ENCODE measurements around the gene PSMA5.
"Not testable (repeated sequence)": the region's sequence is repeated elsewhere in the genome, so short reads cannot be mapped to it uniquely, and the experiment has no call there.

PSMA5 gene

GRCh38 chr1:109426281-109427170 is at the start of gene PSMA5:
Gene PSMA5 (minus strand): TSS chr1:109426448. CDS start chr1:109426330, 118 bp downstream.
- peak; percentile 95 to 98 for DNase-seq

GRCh38 chr1:109475261-109475660 is 49.0 kb upstream of the PSMA5 start:
- DNase-seq = no peak

- DNase-seq = no peak
Observed at GRCh38 chr1:109474697-109475096, 48.4 kb upstream of the PSMA5 start.

GRCh38 chr1:109473284-109474057 is 47.2 kb upstream of the PSMA5 start:
- DNase-seq = not testable (repeated sequence)

GRCh38 chr1:109472779-109473178 is 46.5 kb upstream of the PSMA5 start:
- DNase-seq = no peak

- DNase-seq = no peak
Observed at GRCh38 chr1:109470245-109470644, 44.0 kb upstream of the PSMA5 start.

- no peak for DNase-seq
Observed at GRCh38 chr1:109468903-109469302, 42.7 kb upstream of the PSMA5 start.

GRCh38 chr1:109468061-109468460 is 41.8 kb upstream of the PSMA5 start:
- no peak for DNase-seq

GRCh38 chr1:109467301-109467777 is 41.1 kb upstream of the PSMA5 start:
- DNase-seq = no peak

GRCh38 chr1:109466452-109467300 is 40.4 kb upstream of the PSMA5 start, which contains the start of gene SYPL2:
Gene SYPL2 (plus strand): TSS chr1:109466546. CDS start chr1:109466844, 298 bp downstream.
- no peak for DNase-seq

- DNase-seq = no peak
Observed at GRCh38 chr1:109466125-109466451, 39.8 kb upstream of the PSMA5 start.

- DNase-seq = no peak
Observed at GRCh38 chr1:109457819-109458218, 31.6 kb upstream of the PSMA5 start.

GRCh38 chr1:109454497-109455133 is 28.4 kb upstream of the PSMA5 start:
- DNase-seq = no peak

- DNase-seq = no peak
Observed at GRCh38 chr1:109447524-109447923, 21.3 kb upstream of the PSMA5 start.

GRCh38 chr1:109445949-109446695 is 19.9 kb upstream of the PSMA5 start:
- DNase-seq = not testable (repeated sequence)

GRCh38 chr1:109444346-109444745 is 18.1 kb upstream of the PSMA5 start:
- no peak for DNase-seq

GRCh38 chr1:109443476-109443875 is 17.2 kb upstream of the PSMA5 start:
- DNase-seq = no peak

- DNase-seq = no peak
Observed at GRCh38 chr1:109441069-109441468, 14.8 kb upstream of the PSMA5 start.

GRCh38 chr1:109438798-109439297 is 12.6 kb upstream of the PSMA5 start:
- DNase-seq = no peak

- DNase-seq = no peak
Observed at GRCh38 chr1:109434484-109434883, 8.2 kb upstream of the PSMA5 start.

- no peak for DNase-seq
Observed at GRCh38 chr1:109433322-109433721, 7.1 kb upstream of the PSMA5 start.

Measured in hippocampal formation (tissue), 2 donors.